NCI-H1417 (cell line): ENCODE measurements around the gene TAMM41.
"Not testable (repeated sequence)": the region's sequence is repeated elsewhere in the genome, so short reads cannot be mapped to it uniquely, and the experiment has no call there.

Source experiments
- DNase-seq, 3 experiments: peaks; one replicate each; lab custom pipeline; 2025; lab: John Stamatoyannopoulos, UW

Gene TAMM41

GRCh38 chr3:11815111-11815510 is 31.6 kb downstream of the TAMM41 start:
- DNase-seq, result no peak

- no peak for DNase-seq
These were observed 32.0 kb downstream of the TAMM41 start for GRCh38 chr3:11814663-11815062.

- no peak for DNase-seq
These were observed 36.4 kb downstream of the TAMM41 start for GRCh38 chr3:11810276-11810675.

GRCh38 chr3:11808231-11808630 is 38.5 kb downstream of the TAMM41 start:
- no peak for DNase-seq

- no peak for DNase-seq
These were observed 39.0 kb downstream of the TAMM41 start for GRCh38 chr3:11807686-11808085.

- no peak for DNase-seq
These were observed 41.0 kb downstream of the TAMM41 start for GRCh38 chr3:11805716-11806115.

- DNase-seq, result peak in 2 of 3 experiments; percentile 10 to 37
These were observed 42.5 kb downstream of the TAMM41 start for GRCh38 chr3:11803977-11804892.

GRCh38 chr3:11799791-11800190 is 46.9 kb downstream of the TAMM41 start:
- no peak for DNase-seq

- no peak for DNase-seq
These were observed 51.8 kb downstream of the TAMM41 start for GRCh38 chr3:11794927-11795326.

GRCh38 chr3:11791339-11792200 is 55.1 kb downstream of the TAMM41 start:
- DNase-seq, result no peak

- no peak for DNase-seq
These were observed 57.3 kb downstream of the TAMM41 start for GRCh38 chr3:11789412-11789811.

- no peak for DNase-seq
These were observed 61.7 kb downstream of the TAMM41 start for GRCh38 chr3:11784971-11785377.

GRCh38 chr3:11780341-11780740 is 66.3 kb downstream of the TAMM41 start:
- DNase-seq, result no peak

GRCh38 chr3:11779626-11780025 is 67.1 kb downstream of the TAMM41 start:
- DNase-seq, result no peak

- DNase-seq, result no peak
These were observed 68.4 kb downstream of the TAMM41 start for GRCh38 chr3:11778248-11778647.

- DNase-seq, result peak in 2 of 3 experiments; percentile 4 to 37
These were observed 70.3 kb downstream of the TAMM41 start for GRCh38 chr3:11776346-11776745.

- DNase-seq, result no peak
These were observed 71.2 kb downstream of the TAMM41 start for GRCh38 chr3:11775493-11775892.

- peak in 1 of 3 experiments; percentile 29 for DNase-seq
These were observed 72.3 kb downstream of the TAMM41 start for GRCh38 chr3:11774296-11774877.

GRCh38 chr3:11771931-11772330 is 74.8 kb downstream of the TAMM41 start:
- not testable (repeated sequence) for DNase-seq

GRCh38 chr3:11770477-11771391 is 76.0 kb downstream of the TAMM41 start:
- peak; percentile 46 to 91 (median 83) for DNase-seq
